Activated gamma-delta T cell treated with anti-CD3 and anti-CD28 coated beads, Interleukin-2, amount 50 U/mL, for 16 hours (primary cell): ENCODE results near the gene SELENBP1.

Experiments
- DNase-seq: peaks from one replicate; pipeline ENCODE4 v3.0.0-alpha.2; 2020; ENCODE audit warnings: low read depth

The SELENBP1 gene

DNA sequence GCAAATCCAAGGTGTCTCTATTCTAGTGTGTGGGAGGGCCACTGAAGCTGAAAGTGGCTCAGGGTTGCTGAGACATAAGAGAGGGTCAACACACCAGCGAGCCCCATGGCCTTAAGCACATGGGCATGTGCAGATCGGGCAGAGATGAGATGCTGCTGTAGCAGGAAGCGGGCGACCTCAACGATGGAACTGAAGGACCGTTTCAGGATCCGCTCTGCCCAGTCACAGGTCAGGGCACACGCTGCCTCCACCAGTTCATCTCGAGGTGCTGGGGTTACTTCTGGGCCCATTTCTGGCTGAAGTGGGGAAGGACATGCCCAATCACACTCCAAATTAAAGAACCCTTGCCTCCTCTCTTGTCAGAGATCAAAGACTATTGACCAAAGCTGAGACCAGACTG is 28.9 kb downstream of the SELENBP1 start:
- no peak for DNase-seq

DNA sequence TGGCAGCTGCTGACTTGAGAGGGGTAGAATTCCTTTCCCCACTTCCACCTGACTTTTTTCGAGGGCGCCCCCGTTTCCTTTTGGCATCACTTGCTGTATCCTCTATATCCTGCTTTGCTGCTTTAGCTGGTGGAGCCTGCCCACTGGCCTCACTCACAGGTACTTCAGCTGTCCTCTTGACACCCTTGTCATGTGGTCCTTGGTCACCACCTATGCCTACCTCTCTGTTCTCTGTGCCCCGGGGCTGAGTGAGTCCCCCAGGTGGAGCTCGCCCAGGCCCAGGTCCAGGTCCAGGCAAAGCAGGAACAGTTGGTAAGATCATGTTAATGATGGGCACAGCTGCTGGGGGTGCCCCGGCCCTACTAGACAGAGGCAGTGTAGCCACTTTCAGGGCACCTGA is 29.9 kb downstream of the SELENBP1 start:
- no peak for DNase-seq

GRCh38 chr1:151342021-151342420 is 30.5 kb downstream of the SELENBP1 start:
- DNase-seq, result no peak

- DNase-seq, result peak; percentile 32
Measured at GRCh38 chr1:151340870-151341754, 31.4 kb downstream of the SELENBP1 start.

DNA sequence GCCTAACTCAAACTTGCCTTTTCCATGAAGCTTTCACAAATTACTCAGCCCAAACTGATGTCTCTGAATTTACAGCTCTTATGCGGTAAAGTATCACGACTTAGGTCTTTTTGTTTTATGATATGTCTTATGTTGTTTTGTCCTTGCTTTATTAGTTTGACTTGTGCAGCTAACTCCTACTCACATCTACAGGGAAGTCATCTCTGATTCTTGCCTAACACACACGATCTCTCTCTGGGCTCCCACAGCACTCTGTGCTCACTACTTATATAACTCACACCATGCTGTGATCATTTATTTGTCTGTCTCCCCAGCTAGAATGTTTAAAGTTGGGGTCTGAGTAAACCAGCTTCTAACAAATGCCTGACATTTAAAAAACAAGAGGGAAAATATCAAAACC is 35.9 kb downstream of the SELENBP1 start:
- DNase-seq, result no peak

GRCh38 chr1:151334822-151335221 is 37.7 kb downstream of the SELENBP1 start:
- DNase-seq, result no peak

- no peak for DNase-seq
Measured at GRCh38 chr1:151327903-151328674, 44.4 kb downstream of the SELENBP1 start.

DNA sequence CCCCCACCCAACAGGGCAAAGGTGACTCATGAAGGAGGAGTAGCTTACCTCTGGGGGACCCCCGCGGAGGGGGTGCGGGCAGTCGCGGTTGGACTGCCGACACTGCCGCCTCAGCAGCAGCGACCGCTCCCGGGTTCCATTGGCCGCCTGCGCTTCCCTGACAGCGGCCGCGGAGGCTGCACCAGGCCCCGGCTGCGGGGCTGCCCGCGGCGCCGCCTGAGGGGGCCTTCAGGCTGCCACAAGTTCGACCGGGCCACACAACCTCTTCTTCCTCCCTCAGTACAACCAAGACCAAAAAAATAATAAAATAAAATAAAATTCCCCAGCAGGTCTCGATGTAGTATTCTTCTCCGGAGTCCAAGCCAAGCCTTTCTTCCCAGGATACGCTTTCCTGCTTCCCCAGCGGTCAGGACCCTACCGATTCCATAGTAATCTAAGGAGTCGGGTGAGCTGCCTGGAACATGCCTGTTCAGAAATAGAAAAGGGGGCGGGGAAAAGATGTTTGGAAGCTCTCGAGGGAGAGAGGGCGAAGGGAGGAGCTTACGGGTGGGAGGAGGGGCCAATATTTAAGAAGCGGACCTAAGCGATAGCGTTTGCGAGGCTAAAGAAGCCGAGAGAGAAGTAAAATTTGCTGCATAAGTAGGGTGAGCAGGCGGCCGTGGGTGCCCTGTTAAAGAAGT is 45.1 kb downstream of the SELENBP1 start, which contains the start of gene PI4KB:
TSS of gene PI4KB (minus strand) at position 194 of the 680 bp plus-strand sequence. CDS start 10,935 bp downstream, outside the sequence.
- DNase-seq, result peak; percentile 82

DNA sequence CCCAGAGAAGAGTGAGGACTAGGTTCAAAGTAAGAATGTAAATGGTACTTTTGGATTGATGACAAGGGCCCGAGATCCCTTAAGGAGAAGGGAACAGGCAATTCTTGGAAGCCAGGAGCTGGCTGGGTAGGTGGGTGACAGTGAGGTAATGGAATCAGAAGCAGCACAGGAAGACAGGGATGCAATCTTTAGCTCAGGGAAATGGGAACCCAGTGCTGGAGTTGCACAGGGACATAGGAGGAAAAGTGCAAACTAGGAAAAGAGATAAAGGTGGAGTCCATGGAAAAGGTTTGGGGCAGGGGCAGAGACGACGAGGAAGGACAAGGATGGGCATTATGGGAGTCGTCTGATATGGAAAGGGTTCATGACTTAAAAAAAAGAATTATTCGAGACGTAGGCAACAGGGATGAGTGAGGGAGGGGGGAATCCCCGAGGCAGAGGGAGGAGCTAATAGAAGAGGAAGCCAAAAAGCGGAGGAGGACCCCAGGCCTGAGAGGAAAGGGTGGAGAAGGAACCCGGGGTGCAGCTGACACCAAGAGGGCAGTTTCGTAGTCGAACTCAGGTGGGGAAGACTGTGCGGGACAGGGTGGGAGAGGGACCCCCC is 45.8 kb downstream of the SELENBP1 start:
- DNase-seq, result peak; percentile 32

DNA sequence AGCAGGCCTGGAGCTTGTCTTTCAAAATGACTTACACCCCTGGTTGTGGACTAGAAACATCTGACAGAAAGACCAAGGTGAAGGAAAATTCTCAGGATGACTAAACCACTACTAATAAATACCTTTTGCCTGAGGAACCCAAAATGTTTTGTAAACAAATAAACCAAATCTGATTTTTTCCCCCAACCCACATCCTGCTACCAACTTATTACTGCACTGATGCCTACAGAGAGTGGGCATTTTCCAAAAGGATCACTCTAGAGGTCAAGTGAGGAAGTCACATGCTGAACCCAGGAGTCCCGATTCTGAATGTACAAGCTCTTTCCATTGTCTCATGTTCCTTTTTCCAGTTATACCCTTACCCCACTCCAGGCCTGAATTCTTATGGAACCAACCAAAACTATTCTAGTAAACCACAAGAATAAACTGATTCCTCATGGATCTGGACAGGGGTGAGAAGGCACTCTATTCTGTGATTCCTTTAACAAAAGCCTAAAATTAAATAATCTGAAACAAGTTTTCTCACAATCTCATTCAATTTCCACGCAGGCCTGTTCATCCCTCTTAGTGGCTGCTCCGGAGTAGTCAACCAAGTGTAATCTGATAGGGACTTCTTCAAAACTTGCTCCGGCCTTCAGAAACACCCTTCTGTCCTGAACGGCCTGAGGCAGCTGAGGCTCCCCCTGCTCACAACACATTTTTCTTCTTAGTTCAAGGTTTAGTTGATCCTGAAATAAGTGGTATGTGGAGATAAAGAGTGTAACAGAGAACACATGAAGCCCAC is 46.7 kb downstream of the SELENBP1 start:
- DNase-seq, result no peak

DNA sequence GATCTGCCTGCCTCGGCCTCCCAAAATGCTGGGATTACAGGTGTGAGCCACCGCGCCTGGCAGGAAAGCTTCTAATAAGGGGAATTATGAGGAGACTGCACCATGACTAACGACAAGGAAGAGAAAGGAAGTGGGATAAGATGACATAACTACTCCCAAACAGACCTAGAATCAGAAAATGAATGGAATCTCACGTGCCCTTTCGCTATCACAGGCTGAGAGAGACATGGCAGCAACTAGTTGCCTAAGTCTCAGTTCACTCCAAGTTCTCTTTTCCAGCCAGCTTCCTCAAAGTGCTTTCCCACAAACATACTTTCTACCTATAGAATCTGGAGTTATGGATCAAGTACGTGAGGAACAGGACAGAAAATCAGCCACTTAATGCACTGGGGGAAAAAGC is 47.3 kb downstream of the SELENBP1 start:
- DNase-seq, result no peak

DNA sequence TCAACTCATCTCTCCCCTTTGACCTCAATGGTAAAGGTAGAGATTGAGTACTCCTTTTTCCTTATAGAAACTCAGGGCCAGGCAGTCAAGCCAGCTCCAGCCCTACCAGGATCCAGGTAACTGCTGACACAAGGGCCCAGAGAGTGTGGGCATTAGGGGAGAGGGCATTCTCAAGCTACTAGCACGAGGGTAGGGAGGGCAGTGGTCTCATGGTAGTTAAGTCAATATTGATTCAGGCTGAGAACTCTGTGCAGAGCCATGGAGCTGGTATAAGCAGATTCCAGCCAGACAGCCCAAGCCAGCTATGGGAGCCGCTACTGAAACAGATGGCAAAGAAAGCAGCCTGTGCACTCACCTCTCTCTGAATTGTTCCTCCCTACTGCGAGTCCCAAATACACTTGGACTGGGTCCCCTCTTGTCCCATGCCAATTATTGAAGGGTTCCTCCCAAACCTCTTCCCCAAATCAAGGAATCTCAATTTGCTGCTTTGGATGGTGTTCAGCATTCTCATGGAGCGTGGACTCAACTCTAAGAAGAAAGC is 48.0 kb downstream of the SELENBP1 start:
- DNase-seq, result no peak

DNA sequence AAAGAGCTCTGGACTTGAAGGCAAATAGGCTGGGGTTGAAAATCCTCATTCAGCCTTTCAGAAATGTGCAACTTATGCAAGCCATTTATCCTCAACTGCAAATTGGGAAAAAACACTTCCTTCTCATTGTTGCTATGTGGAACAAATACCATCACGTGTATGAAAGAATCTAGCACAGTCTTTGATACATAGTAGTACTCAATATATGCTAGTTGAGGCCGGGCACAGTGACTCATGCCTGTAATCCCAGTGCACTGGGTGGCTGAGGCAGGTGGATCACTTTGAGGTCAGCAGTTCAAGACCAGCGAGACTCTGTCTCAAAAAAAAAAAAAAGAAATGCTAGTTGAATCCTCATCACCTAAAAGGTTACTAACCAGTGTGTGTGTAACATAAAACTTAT is 53.5 kb downstream of the SELENBP1 start:
- DNase-seq, result no peak

DNA sequence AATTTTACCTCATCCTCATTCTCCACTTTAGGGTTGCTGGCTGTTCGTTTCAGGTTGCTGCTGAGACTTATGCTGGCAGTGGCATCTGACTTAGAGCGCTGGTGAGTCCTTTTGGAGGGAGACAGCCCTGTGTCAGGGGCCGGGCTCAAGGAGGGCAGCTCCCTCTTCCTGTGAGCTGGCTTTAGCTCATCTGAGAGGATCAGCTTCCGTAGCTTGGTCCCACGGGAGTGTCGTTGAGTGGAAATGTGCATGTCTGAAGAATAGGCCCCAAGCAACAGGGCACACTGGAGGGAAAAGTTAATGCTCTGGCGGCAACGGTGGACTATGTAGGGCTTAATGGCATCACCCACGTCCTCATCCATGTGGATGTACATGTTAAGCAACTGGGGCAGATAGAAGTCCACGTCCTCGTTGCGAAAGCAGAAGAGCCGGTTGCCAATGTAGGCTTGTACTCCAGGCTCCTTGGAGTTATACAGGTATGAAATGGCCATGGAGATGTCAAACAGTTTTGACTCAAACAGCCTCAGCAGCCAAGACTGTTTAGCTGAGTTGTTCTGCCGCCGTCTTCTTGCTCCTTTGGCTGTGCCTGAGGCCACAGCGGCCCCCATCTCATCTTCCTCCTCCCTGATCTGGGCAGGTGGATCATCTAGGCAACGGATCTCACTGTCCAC is 56.8 kb downstream of the SELENBP1 start:
- DNase-seq, result no peak
